Effector memory CD8-positive, alpha-beta T cell (primary cell): ENCODE data around the gene UCN3.

ENCODE experiments used
- ATAC-seq: fragments of 150-1000 bp; cut with Tn5 transposase; replicated peaks from 2 replicates; pipeline ENCODE4 v1.10.0; 2021; ENCODE audit warnings: mild to moderate bottlenecking, moderate library complexity
- DNase-seq, 3 experiments: peaks; one replicate each; pipeline ENCODE4 v3.0.0; 2021
- H3K27ac Mint-ChIP-seq, 2 donors: one replicate each; pipeline ENCODE4 v1.8.0; 2022; ENCODE audit warnings: mild to moderate bottlenecking in 2 of 2, mixed read lengths in 2 of 2, moderate library complexity in 2 of 2
- H3K27me3 Mint-ChIP-seq, 2 donors: one replicate each; pipeline ENCODE4 v1.8.0; 2022; ENCODE audit warnings: mixed read lengths in 2 of 2
- H3K36me3 Mint-ChIP-seq: one replicate; pipeline ENCODE4 v1.8.0; 2022; ENCODE audit warnings: mild to moderate bottlenecking, moderate library complexity, mixed read lengths; ENCODE audit not compliant: insufficient read depth
- H3K4me1 Mint-ChIP-seq, 2 donors: one replicate each; pipeline ENCODE4 v1.8.0; 2022; ENCODE audit warnings: low read depth in 2 of 2, mixed read lengths in 2 of 2
- H3K4me3 Mint-ChIP-seq, 2 donors: one replicate each; pipeline ENCODE4 v1.8.0; 2022; ENCODE audit warnings: mild to moderate bottlenecking in 2 of 2, mixed read lengths in 2 of 2, moderate library complexity in 2 of 2
- H3K9me3 Mint-ChIP-seq, 2 donors: one replicate each; pipeline ENCODE4 v1.8.0; 2022; ENCODE audit warnings: mixed read lengths in 2 of 2
- total RNA-seq, 9 experiments: gene quantifications; one replicate each; lab custom pipeline; 2026; lab: John Stamatoyannopoulos, UW

UCN3 gene, protein sequence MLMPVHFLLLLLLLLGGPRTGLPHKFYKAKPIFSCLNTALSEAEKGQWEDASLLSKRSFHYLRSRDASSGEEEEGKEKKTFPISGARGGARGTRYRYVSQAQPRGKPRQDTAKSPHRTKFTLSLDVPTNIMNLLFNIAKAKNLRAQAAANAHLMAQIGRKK
- total RNA-seq, result 0 reads per million in 9 experiments

DNA sequence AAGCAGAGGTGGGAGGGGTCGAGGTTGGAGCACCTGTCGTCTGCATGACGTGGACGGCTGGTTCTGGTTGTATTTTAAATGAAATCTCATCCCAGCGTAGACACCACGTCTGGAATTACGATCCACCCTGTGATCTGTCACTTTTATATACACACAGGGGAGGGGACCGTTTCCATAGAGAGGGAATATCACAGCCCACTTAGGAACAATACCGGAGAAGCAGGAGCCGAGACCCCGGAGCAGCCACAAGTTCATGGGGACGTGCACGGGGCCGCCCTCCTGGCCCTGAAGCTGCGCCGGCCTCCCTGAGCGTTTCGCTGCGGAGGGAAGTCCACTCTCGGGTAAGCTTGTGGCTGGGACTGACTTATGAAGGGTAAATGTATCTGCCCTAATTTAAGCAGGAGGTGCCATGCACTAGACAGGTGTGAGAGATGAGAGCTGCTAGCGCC is at the start of gene UCN3:
Gene UCN3 (plus strand): TSS at position 77 of the 449 bp plus-strand sequence. CDS start 8,755 bp downstream, outside the sequence.
- H3K27me3 Mint-ChIP-seq, result peaks cover 17 to 41% of the 10 kb centered on the region in 2 donors
- DNase-seq (no peak), ATAC-seq (no peak)
- no peaks in the 10 kb centered on the region for H3K4me1 Mint-ChIP-seq
- H3K36me3 Mint-ChIP-seq, result no peaks in the 10 kb centered on the region
- H3K9me3 Mint-ChIP-seq, result no peaks in the 10 kb centered on the region
- no peak within 1 kb of the TSS for H3K4me3 Mint-ChIP-seq
- no peak within 1 kb of the TSS for H3K27ac Mint-ChIP-seq

DNA sequence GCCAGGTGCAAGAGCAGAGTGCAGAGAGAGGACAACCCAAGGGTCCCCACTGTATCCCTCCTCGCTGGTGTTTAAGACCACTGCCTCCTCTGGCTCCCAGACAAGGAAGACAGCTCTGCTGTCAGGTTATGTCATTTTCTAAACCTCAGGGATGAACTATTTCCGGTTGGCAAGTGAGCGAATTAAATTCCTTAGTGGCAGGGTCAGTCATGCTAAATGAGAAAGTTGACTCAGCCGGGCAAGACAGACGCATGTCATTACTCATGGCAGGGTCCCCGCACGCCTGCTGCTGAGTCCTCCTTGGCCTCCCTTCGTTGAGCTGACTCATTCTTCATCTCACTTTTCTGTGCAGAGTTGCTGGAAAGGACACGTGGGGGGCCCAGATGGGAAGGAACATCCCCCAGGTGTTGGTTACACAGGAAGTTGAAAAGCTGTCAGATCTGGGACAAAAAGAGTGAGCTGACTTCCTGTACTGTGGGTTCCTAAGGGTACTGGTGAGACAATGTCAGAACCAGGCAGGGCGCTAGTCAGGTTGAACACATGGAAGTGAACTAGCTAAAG is 47.1 kb upstream of the UCN3 start:
- ATAC-seq (peak; percentile 86), DNase-seq (peak; percentile 3 to 20 (median 18))
- H3K4me1 Mint-ChIP-seq, result peaks cover 25 to 35% of the 10 kb centered on the region in 2 donors
- H3K27me3 Mint-ChIP-seq, result peaks cover 0 to 13% of the 10 kb centered on the region in 2 donors
- H3K27ac Mint-ChIP-seq, result peak overlapping the region; percentile 56 to 81
- no peaks in the 10 kb centered on the region for H3K9me3 Mint-ChIP-seq
- peak overlapping the region; percentile 21 to 57 for H3K4me3 Mint-ChIP-seq
- no peaks in the 10 kb centered on the region for H3K36me3 Mint-ChIP-seq

DNA sequence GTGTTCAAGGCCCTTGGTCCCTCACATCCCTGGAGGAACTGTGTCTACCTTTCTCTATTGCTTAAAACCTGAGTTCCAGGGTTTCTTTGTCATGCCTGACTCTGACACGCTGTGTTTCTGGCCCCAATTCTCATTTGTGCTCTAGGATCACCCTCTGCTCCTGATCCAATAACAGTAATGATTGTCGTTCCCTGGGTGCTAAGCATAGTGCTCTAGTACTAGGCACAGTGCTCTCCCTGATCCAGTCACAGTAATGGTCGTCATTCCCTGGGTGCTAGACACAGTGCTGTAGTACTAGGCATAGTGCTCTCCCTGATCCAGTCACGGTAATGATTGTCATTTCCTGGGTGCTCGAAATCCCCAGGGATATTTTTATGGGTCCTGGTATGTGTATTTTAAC is 46.6 kb upstream of the UCN3 start:
- peaks cover 0 to 13% of the 10 kb centered on the region in 2 donors for H3K27me3 Mint-ChIP-seq
- no peaks in the 10 kb centered on the region for H3K36me3 Mint-ChIP-seq
- peak overlapping the region; percentile 56 to 81 for H3K27ac Mint-ChIP-seq
- H3K9me3 Mint-ChIP-seq, result no peaks in the 10 kb centered on the region
- ATAC-seq (no peak), DNase-seq (no peak)
- H3K4me3 Mint-ChIP-seq, result peak overlapping the region; percentile 21 to 57
- H3K4me1 Mint-ChIP-seq, result peaks cover 25 to 34% of the 10 kb centered on the region in 2 donors

DNA sequence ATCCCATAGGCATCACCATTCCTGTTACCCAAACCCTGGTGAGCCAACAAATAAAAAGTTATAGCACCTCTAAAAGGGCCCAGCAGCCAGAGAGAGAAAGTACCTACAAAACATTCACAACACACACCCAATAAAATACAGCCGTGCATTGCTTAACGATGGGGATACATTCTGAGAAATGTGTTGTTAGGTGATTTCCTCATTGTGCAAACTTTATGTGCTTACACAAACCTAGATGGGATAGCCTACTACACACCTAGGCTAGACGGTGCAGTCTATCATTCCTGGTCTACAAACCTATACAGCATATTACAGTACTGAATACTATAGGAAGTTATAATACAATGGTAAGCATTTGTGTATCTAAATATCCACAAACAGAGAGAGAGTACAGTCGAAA is 44.9 kb upstream of the UCN3 start:
- DNase-seq (no peak), ATAC-seq (no peak)
- H3K36me3 Mint-ChIP-seq, result no peaks in the 10 kb centered on the region
- peaks cover 22 to 24% of the 10 kb centered on the region in 2 donors for H3K4me1 Mint-ChIP-seq
- no peaks in the 10 kb centered on the region for H3K9me3 Mint-ChIP-seq
- H3K27ac Mint-ChIP-seq, result no peak overlapping the region
- no peak overlapping the region for H3K4me3 Mint-ChIP-seq
- peaks cover 1 to 10% of the 10 kb centered on the region in 2 donors for H3K27me3 Mint-ChIP-seq

DNA sequence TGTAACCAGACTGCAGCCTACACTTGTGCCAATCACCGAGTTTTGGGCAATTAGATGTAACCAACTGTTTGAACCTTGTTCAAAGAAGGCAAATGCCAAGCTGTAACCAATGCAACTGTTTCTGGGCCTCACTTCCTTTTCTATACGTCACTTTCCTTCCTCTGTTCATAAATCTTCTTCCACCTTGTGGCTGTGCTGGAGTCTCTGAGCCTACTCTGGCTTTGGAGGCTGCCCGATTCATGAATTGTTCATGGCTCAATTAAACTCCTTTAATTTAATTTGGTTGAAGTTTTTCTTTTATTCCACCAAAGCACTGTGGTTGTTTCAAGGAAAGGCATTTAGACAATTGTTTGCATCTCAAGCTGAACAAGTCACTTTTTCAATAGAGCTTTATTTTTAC is 43.5 kb upstream of the UCN3 start:
- H3K9me3 Mint-ChIP-seq, result no peaks in the 10 kb centered on the region
- H3K4me3 Mint-ChIP-seq, result no peak overlapping the region

DNA sequence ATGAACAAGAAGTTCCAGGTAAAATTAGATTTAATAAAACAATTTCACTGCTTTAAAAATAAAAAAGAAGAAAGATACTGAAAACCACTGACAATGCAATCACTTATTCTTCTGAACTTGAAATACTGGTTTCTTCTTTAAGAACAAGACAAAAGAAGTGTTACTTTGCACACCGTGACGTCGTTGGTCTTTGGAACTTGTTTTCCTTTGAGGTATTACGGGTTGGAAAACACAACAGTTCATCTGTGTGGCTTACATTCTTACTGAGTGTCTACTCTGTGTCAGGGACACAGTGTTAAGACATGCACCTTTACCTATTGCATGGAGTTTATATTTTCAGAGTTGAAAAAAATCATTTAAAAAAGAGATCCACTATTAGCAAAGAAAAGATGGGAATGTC is 41.3 kb upstream of the UCN3 start:
- Mint-ChIP-seq H3K27ac (no peak overlapping the region), H3K4me3 (no peak overlapping the region), H3K4me1 (peaks cover 0 to 5% of the 10 kb centered on the region in 2 donors), H3K36me3 (no peaks in the 10 kb centered on the region), H3K27me3 (peaks cover 11 to 20% of the 10 kb centered on the region in 2 donors), H3K9me3 (no peaks in the 10 kb centered on the region)
- ATAC-seq, result no peak
- DNase-seq, result no peak

More for the DNA sequence above, 43.5 kb upstream of the UCN3 start:
- Mint-ChIP-seq H3K27ac (no peak overlapping the region), H3K4me1 (peaks cover 17 to 18% of the 10 kb centered on the region in 2 donors), H3K36me3 (no peaks in the 10 kb centered on the region), H3K27me3 (peaks cover 6 to 15% of the 10 kb centered on the region in 2 donors)
- ATAC-seq, result no peak
- no peak for DNase-seq

DNA sequence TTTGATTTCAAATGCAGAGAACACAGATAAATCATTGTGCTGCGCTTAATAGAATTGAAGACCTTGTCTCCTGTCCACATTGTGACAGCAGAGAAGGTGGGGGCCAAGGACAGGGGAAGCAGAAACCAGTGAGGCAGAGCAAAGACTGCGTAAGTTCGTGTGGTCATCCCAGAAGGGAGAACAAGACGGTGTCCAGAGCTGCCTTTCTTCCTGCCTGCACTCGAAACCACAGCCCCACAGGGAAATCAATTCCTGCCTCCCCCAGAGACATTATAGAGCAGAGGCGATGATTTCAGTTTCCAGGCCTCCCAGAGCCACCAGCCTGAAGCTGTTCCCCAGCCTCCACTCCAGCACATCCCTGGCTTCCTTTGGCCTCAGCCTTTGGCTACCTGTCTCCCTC is 39.7 kb upstream of the UCN3 start:
- H3K27me3 Mint-ChIP-seq, result peaks cover 11 to 26% of the 10 kb centered on the region in 2 donors
- ATAC-seq (no peak), DNase-seq (no peak)
- no peak overlapping the region for H3K4me3 Mint-ChIP-seq
- H3K36me3 Mint-ChIP-seq, result no peaks in the 10 kb centered on the region
- no peak overlapping the region for H3K27ac Mint-ChIP-seq
- H3K4me1 Mint-ChIP-seq, result no peaks in the 10 kb centered on the region
- H3K9me3 Mint-ChIP-seq, result no peaks in the 10 kb centered on the region

DNA sequence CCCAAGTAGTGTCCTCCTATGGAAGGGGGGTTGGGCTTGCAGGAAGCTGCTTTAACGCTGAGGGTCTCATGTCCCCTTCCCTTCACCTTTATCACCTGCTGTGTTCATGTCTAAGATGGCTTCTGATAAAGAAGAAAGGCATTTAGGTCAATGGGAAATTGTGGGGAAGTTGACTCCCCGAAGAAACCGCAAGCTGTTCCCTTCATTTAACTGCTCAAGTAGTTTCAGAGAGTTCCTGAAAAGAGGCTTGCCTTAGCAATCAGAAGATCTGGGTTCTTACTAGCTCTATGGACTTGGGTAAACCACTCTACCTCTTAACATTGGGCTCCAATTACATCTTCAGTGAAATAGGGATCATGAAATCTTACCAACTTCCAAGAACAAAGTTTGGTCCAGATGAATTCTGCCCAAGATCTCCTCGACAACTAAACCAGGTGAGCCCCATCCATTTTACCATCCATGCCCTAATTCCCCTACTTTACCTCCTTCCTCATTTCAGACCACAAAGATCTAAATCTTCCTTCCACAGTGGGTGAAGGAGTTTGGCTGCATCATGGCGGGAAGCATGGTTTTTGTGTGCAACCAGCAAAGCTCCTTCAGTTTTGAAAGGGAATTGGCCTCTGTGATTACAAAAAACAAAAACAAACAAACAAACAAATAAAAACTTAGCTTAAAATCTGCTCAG is 30.4 kb upstream of the UCN3 start:
- Mint-ChIP-seq H3K36me3 (no peaks in the 10 kb centered on the region), H3K27ac (no peak overlapping the region), H3K4me1 (peaks cover 0 to 4% of the 10 kb centered on the region in 2 donors), H3K4me3 (peak overlapping the region in 1 of 2 donors; percentile 9), H3K27me3 (peaks cover 9 to 30% of the 10 kb centered on the region in 2 donors), H3K9me3 (peaks cover 0 to 8% of the 10 kb centered on the region in 2 donors)
- ATAC-seq (peak; percentile 21), DNase-seq (no peak)

DNA sequence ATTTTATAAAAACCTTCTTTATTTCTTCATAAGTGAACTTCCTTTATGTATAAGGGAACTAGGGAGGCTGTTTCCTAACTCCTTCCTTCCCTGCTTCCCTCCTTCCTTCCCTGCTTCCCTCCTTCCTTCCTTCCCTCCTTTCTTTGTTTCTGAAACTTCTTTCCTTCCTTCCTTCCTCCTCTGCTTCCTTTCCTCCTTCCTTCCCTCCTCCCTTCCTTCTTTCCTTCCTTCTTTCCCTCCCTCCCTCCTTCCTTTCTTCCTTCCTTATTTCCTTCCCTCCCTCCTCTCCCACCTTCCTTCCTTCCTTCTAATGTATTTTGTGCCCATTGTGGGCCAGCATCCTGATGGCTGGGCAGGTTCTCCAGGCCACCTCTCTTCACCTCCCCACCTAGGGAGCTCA is 26.8 kb upstream of the UCN3 start:
- DNase-seq, result no peak
- no peaks in the 10 kb centered on the region for H3K36me3 Mint-ChIP-seq
- H3K4me1 Mint-ChIP-seq, result peaks cover 0 to 4% of the 10 kb centered on the region in 2 donors
- ATAC-seq, result no peak
- H3K9me3 Mint-ChIP-seq, result peaks cover 0 to 8% of the 10 kb centered on the region in 2 donors
- H3K27ac Mint-ChIP-seq, result no peak overlapping the region
- H3K4me3 Mint-ChIP-seq, result no peak overlapping the region
- peaks cover 0 to 20% of the 10 kb centered on the region in 2 donors for H3K27me3 Mint-ChIP-seq

DNA sequence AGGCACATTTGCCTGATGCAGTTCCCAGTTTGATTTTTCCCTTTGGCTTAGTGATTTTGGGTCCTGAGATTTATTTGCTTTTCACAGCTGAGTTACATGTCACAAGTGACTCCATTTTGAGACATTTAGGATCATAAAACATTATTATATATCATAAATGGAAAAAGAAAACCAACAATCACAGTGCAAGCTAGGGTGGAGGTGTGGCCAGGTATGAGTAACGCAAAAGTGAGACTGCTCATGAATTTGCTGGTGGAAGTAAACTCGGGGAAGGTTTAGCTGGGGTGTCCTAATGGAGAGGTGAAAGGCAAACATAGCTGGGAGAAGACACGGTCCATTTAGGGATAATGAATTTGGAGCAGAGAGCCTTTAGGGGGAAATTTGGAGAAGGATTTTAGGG is 21.7 kb upstream of the UCN3 start:
- no peak for ATAC-seq
- Mint-ChIP-seq H3K9me3 (no peaks in the 10 kb centered on the region), H3K4me1 (no peaks in the 10 kb centered on the region), H3K27ac (no peak overlapping the region), H3K36me3 (no peaks in the 10 kb centered on the region), H3K27me3 (peaks cover 0 to 5% of the 10 kb centered on the region in 2 donors), H3K4me3 (no peak overlapping the region)
- no peak for DNase-seq

DNA sequence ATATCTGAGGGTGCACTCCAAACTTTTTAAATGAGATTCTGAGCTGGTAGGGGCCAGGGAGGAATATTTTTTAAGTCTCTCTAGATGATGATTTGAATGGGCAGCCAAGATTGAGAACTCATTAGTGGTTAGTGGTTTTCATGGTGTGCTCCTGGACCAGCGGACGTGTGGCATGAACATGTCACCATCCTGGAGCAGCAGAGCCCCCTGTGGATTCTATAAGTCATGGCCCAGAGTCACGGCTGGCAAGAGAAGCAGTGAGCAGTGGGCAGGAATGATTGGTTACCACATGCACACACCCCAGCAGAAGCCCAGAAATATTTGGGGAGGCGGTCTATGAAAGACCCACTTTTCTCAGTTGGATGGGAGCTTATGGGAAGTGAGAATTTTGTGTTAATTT is 21.2 kb upstream of the UCN3 start:
- Mint-ChIP-seq H3K27me3 (peaks cover 0 to under 1% of the 10 kb centered on the region in 2 donors), H3K9me3 (no peaks in the 10 kb centered on the region), H3K36me3 (no peaks in the 10 kb centered on the region), H3K4me1 (no peaks in the 10 kb centered on the region), H3K27ac (no peak overlapping the region), H3K4me3 (no peak overlapping the region)
- ATAC-seq (no peak), DNase-seq (no peak)

DNA sequence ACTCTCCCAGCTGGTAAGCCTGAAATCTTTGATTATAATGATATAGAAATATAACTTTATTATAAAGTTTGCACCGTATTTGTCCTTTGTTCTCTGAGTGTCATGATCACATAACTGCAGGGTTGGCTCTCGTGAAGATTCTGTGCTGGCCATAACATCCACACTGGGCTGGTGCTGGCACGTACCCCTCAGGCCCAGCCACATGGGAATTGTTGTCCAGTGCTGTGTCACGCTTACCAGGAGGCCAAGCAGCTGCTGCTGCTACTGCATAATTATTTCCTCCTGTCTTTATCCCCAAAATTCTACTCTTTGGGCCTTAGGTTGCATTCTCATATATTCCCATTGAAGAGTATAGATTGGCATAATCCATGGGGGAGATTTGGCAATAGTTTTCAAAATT is 20.8 kb upstream of the UCN3 start:
- peaks cover 0 to under 1% of the 10 kb centered on the region in 2 donors for H3K27me3 Mint-ChIP-seq
- no peaks in the 10 kb centered on the region for H3K9me3 Mint-ChIP-seq
- ATAC-seq (no peak), DNase-seq (no peak)
- no peak overlapping the region for H3K4me3 Mint-ChIP-seq
- no peaks in the 10 kb centered on the region for H3K4me1 Mint-ChIP-seq
- no peaks in the 10 kb centered on the region for H3K36me3 Mint-ChIP-seq
- H3K27ac Mint-ChIP-seq, result no peak overlapping the region

DNA sequence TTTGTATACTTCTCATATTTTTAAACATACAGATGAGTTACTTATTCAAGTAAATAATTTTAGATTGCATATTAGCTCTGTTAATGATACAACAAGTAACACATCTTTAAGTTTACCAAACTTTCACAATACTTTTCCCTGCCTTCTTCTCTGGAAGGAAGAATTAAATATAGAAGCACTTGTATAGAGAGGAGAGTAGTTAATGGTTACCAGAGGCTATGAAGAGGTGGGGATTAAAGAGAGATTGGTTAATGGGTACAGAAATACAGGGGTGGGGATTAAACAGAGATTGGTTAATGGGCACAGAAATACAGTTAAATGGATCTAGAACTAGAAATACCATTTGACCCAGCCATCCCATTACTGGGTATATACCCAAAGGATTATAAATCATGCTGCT is 20.0 kb upstream of the UCN3 start:
- no peaks in the 10 kb centered on the region for H3K9me3 Mint-ChIP-seq
- H3K4me1 Mint-ChIP-seq, result no peaks in the 10 kb centered on the region
- no peak overlapping the region for H3K27ac Mint-ChIP-seq

DNA sequence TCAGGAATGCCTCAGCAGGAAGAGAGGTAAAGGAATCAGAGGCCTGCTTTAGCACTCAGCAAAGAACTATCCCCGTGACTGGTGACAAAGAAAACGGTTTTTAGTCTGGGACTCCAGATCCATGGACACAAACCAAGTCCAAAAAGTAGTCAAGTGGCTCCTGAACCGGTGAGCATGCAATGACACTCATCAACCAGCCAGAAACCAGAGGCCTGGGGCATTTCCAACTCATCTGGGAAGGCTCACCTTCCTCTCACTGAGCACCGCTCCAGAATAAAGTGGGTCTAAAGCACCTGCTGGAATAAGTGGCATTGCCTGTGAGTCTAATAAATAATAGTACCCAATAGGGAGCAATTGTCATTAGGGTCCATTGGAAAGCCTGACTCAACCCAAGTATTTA is 17.9 kb upstream of the UCN3 start:
- Mint-ChIP-seq H3K9me3 (no peaks in the 10 kb centered on the region), H3K4me1 (no peaks in the 10 kb centered on the region), H3K27me3 (peaks cover 0 to 17% of the 10 kb centered on the region in 2 donors), H3K36me3 (no peaks in the 10 kb centered on the region), H3K4me3 (no peak overlapping the region), H3K27ac (no peak overlapping the region)
- no peak for DNase-seq
- ATAC-seq, result no peak

More for the DNA sequence above, 20.0 kb upstream of the UCN3 start:
- no peak for DNase-seq
- ATAC-seq, result no peak
- no peak overlapping the region for H3K4me3 Mint-ChIP-seq
- H3K27me3 Mint-ChIP-seq, result peaks cover 0 to 8% of the 10 kb centered on the region in 2 donors
- H3K36me3 Mint-ChIP-seq, result no peaks in the 10 kb centered on the region
